GM12878 (cell line): ENCODE data around the gene GALNT18. TPM values are rescaled to one million over a fixed set of nuclear protein-coding genes. Genes with fewer than 3 reads are reported as not detected.

ENCODE experiments used
- ATAC-seq: fragments of 200-7000 bp; cut with Tn5 transposase; 3 replicates; pipeline ENCODE4 v1.9.1; 2020; ENCODE audit warnings: mild to moderate bottlenecking, moderate library complexity
- BruUV-seq: library from RNA; stranded (reverse); fragments of 400-500 nt; replicated peaks from 2 replicates; lab custom pipeline; 2021; lab: Mats Ljungman, UMichigan
- CTCF ChIA-PET: fragments of 300-600 bp; sonication (Branson Sonifier 250); formaldehyde crosslinking; extraction: SDS; loops from one replicate; lab custom pipeline; 2021; ENCODE audit warnings: inconsistent platforms; lab: Yijun Ruan, JAX
- POLR2A ChIA-PET: fragments of 350-600 bp; formaldehyde crosslinking; extraction: SDS; loops from one replicate; lab custom pipeline; 2021; ENCODE audit warnings: inconsistent platforms; lab: Charles Lee
- RAD21 ChIA-PET: fragments of 300-600 bp; sonication (Branson Sonifier 250); formaldehyde crosslinking; loops from one replicate; lab custom pipeline; 2023; ENCODE audit warnings: antibody characterized with exemption; ENCODE audit not compliant: unreplicated experiment; lab: Charles Lee
- SMC1A ChIA-PET: fragments of 300-600 bp; sonication (Branson Sonifier 250); formaldehyde crosslinking; loops from one replicate; lab custom pipeline; 2023; ENCODE audit not compliant: unreplicated experiment, uncharacterized antibody; lab: Charles Lee
- DNase-seq: peaks from one replicate; pipeline ENCODE4 v3.0.0-alpha.2; 2011; ENCODE audit warnings: low read depth, low spot score
- FAIRE-seq: peaks from 3 replicates; lab custom pipeline; 2011; peaks lifted over from hg19 to GRCh38; lab: Jason Lieb, UNC
- H2AFZ ChIP-seq: 2 replicates; pipeline ENCODE4 v1.6.0; 2011; ENCODE audit warnings: low read depth, low read length, control low read depth; ENCODE audit not compliant: control insufficient read depth
- H3K27ac ChIP-seq: 2 replicates; pipeline ENCODE4 v1.5.1; 2011; ENCODE audit warnings: control low read depth; ENCODE audit not compliant: control insufficient read depth, insufficient read depth
- H3K27me3 ChIP-seq, 2 experiments: replicated peaks in 1 of 2; 2 replicates each; pipeline versions ENCODE4 v1.6.0 to v1.6.1; 2011; ENCODE audit warnings: low read length in 1 of 2; ENCODE audit not compliant: control insufficient read depth in 2 of 2, insufficient read depth in 2 of 2
- H3K36me3 ChIP-seq, 2 experiments: 2 replicates each; pipeline ENCODE4 v1.5.1; 2011; ENCODE audit warnings: low read length in 1 of 2; ENCODE audit not compliant: control insufficient read depth in 2 of 2, insufficient read depth in 2 of 2
- H3K4me1 ChIP-seq: 2 replicates; pipeline ENCODE4 v1.6.1; 2011; ENCODE audit warnings: mild to moderate bottlenecking, low read length, moderate library complexity, mixed read lengths; ENCODE audit not compliant: control insufficient read depth, insufficient read depth
- H3K4me2 ChIP-seq: 2 replicates; pipeline ENCODE4 v1.6.0; 2011; ENCODE audit warnings: control low read depth; ENCODE audit not compliant: control insufficient read depth, insufficient read depth
- H3K4me3 ChIP-seq: fragments of 200-600 bp; sonication (generic); 2 replicates; pipeline ENCODE4 v1.5.1; 2016
- H3K79me2 ChIP-seq: 2 replicates; pipeline ENCODE4 v1.6.0; 2011; ENCODE audit warnings: low read length; ENCODE audit not compliant: control insufficient read depth, insufficient read depth
- H3K9ac ChIP-seq: 2 replicates; pipeline ENCODE4 v1.8.0; 2011; ENCODE audit warnings: low read length, control low read depth, mixed read lengths; ENCODE audit not compliant: control insufficient read depth, insufficient read depth
- H3K9me3 ChIP-seq: replicated peaks from 3 replicates; pipeline ENCODE4 v1.5.1; 2011; ENCODE audit warnings: mild to moderate bottlenecking, low read length; ENCODE audit not compliant: control insufficient read depth, insufficient read depth
- H4K20me1 ChIP-seq: 2 replicates; pipeline ENCODE4 v1.6.0; 2011; ENCODE audit not compliant: control insufficient read depth, insufficient read depth
- BCLAF1 ChIP-seq: fragments of 450-650 bp; IDR thresholded peaks from 2 replicates; pipeline ENCODE4 v1.6.1; 2017; ENCODE audit warnings: antibody characterized with exemption, mild to moderate bottlenecking, moderate library complexity
- EGR1 ChIP-seq, 2 experiments: IDR thresholded peaks; 1 replicate in 1 of 2; 2 replicates in 1 of 2; pipeline ENCODE4 v1.6.1; 2011 to 2012; ENCODE audit warnings: low read depth in 2 of 2, low read length in 2 of 2, borderline replicate concordance in 1 of 2, mild to moderate bottlenecking in 1 of 2, moderate library complexity in 1 of 2
- IKZF1 ChIP-seq: fragments of 450-650 bp; conservative IDR thresholded peaks from 2 replicates; pipeline ENCODE4 v1.6.1; 2017; ENCODE audit warnings: antibody characterized with exemption, mild to moderate bottlenecking
- NR2F1 ChIP-seq: fragments of 450-650 bp; conservative IDR thresholded peaks from 2 replicates; pipeline ENCODE4 v1.6.1; 2017; ENCODE audit warnings: mild to moderate bottlenecking
- RAD51 ChIP-seq: fragments of 450-650 bp; IDR thresholded peaks from 2 replicates; pipeline ENCODE4 v1.6.1; 2016; ENCODE audit warnings: moderate library complexity, mild to moderate bottlenecking, inconsistent platforms
- SPI1 ChIP-seq: IDR thresholded peaks from 2 replicates; pipeline ENCODE4 v1.6.1; 2011; ENCODE audit warnings: low read depth, mild to moderate bottlenecking, low read length, moderate library complexity, borderline replicate concordance; ENCODE audit not compliant: insufficient read depth
- ZNF24 ChIP-seq: fragments of 450-650 bp; IDR thresholded peaks from 2 replicates; pipeline ENCODE4 v1.6.1; 2017; ENCODE audit warnings: antibody characterized with exemption, mild to moderate bottlenecking
- WGBS: methylation state at CpG from one replicate; pipeline ENCODE4 v1.1.6; 2016; ENCODE audit warnings: low lambda C conversion rate; ENCODE audit not compliant: insufficient replicate concordance, insufficient coverage; ENCODE audit errors: missing lambda C conversion rate; 5-methylcytosine and 5-hydroxymethylcytosine counted together
- in situ Hi-C: fragments of 300-500 bp; cut with MboI; formaldehyde crosslinking; loops from 9 replicates; pipeline ENCODE4 v1.14.3; 2018; ENCODE audit warnings: mixed read lengths
- intact Hi-C: fragments of 100-400 bp; cut with micrococcal nuclease; formaldehyde crosslinking; loops from one replicate; pipeline ENCODE4 v1.14.2; 2022; ENCODE audit not compliant: unreplicated experiment
- polyA plus RNA-seq, 11 experiments: library from polyadenylated mRNA; depleted of rRNA in 4 of 11; unstranded in 6 of 11; stranded (reverse) in 5 of 11; fragments of >200 nt; fragmentation: Nextera tagmentation in 4 of 11; fragmentation: Illumina TruSeq in 1 of 11; extraction: Ambion mirVana in 4 of 11; extraction: Trizol in 1 of 11; gene quantifications; 1 replicate in 1 of 11; 2 replicates in 10 of 11; pipeline versions ENCODE4 v1.2.1 to v1.2.3, GENCODE V29; 2011 to 2016; ENCODE audit warnings: inconsistent platforms in 2 of 11, missing spikeins in 2 of 11, low read depth in 1 of 11
- total RNA-seq, 4 experiments: library from RNA; depleted of rRNA in 3 of 4; stranded (reverse); fragments of >200 nt in 3 of 4; fragmentation: Illumina TruSeq in 1 of 4; extraction: Trizol in 1 of 4; gene quantifications; 2 replicates each; pipeline versions ENCODE4 v1.2.1 to v1.2.3, GENCODE V29; 2013 to 2021

The GALNT18 gene
- total and polyA plus RNA-seq, 10 of the 15 experiments (the other 5 are each of a cell fraction or from before 2014, with no cell fraction given), result 1.2 to 14.2 (median 6.3) TPM

GRCh38 chr11:11318961-11319360 is 302.8 kb downstream of the GALNT18 start:
- Histone ChIP-seq H3K27ac (no peak overlapping the region), H3K36me3 (no peaks in the 10 kb centered on the region; a peak in 1 of 4 replicates), H3K79me2 (no peaks in the 10 kb centered on the region), H3K4me2 (no peak overlapping the region), H4K20me1 (no peaks in the 10 kb centered on the region), H3K4me1 (no peaks in the 10 kb centered on the region), H3K9me3 (no peaks in the 10 kb centered on the region), H3K4me3 (no peak overlapping the region), H3K27me3 (no peaks in the 10 kb centered on the region), H3K9ac (no peak overlapping the region), H2AFZ (no peak overlapping the region)
- FAIRE-seq (peak; percentile 77), DNase-seq (peak; percentile 11), ATAC-seq (peak; percentile 81)
- in situ Hi-C loops, result no loop called here
- intact Hi-C loops, result no loop called here
- WGBS, result 11% methylated on average over 4 of the region's 4 CpGs
- POLR2A ChIA-PET, result interaction anchor here (0.6 kb wide), 1 partner anchor 573 kb away, joined by 6 read pairs; no protein-coding TSS in a partner anchor
- BruUV-seq, result TSS peak; percentile 8
- RAD21 ChIA-PET, result no interaction called here
- SMC1A ChIA-PET, result no interaction called here
- CTCF ChIA-PET, result no interaction called here
- TF ChIP-seq BCLAF1 (no peak), SPI1 (peak; percentile 81; the same call in 1 of the 2 replicates), NR2F1 (no peak), ZNF24 (peak; percentile 86), RAD51 (no peak), IKZF1 (no peak), EGR1 (IDR thresholded peaks at IDR 0.05; ENCODE audit: borderline replicate concordance in 1 of 2, low read depth in 2 of 2, low read length in 2 of 2) (no peak)
